Measurements from ENCODE around the gene PDLIM1. TPM values are rescaled to one million over a fixed set of nuclear protein-coding genes. Genes with fewer than 3 reads are reported as not detected.

PDLIM1 gene
- total and polyA plus RNA-seq, 2 donors from 2014 or later: 72.9 to 148 TPM

DNA sequence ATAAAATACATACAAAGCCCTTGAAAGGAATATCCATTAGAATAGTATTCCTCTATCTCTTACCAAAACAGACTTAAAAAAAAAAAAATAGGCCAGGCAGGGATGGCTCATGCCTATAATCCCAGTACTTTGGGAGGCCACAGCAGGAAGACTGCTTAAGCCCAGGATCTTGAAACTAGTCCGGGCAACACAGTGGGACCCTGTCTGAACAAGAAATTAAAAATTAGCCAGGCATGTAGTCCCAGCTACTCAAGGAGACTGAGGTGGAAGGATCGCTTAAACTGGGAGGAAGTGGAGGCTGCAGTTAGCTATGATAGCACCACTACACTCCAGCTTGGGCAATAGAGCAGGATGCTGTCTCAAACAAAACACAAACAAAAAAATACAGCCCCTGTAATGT is 9.6 kb downstream of the PDLIM1 start:
- TF ChIP-seq, protein P1, sequence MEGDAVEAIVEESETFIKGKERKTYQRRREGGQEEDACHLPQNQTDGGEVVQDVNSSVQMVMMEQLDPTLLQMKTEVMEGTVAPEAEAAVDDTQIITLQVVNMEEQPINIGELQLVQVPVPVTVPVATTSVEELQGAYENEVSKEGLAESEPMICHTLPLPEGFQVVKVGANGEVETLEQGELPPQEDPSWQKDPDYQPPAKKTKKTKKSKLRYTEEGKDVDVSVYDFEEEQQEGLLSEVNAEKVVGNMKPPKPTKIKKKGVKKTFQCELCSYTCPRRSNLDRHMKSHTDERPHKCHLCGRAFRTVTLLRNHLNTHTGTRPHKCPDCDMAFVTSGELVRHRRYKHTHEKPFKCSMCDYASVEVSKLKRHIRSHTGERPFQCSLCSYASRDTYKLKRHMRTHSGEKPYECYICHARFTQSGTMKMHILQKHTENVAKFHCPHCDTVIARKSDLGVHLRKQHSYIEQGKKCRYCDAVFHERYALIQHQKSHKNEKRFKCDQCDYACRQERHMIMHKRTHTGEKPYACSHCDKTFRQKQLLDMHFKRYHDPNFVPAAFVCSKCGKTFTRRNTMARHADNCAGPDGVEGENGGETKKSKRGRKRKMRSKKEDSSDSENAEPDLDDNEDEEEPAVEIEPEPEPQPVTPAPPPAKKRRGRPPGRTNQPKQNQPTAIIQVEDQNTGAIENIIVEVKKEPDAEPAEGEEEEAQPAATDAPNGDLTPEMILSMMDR (IDR thresholded peaks at IDR 0.05; ENCODE audit: borderline replicate concordance, extremely low read depth, insufficient read depth): no peak
- H3K27me3 ChIP-seq (ENCODE audit: control insufficient read depth, insufficient read depth, low read length): no peaks in the 10 kb centered on the region
- H3K9ac ChIP-seq (ENCODE audit: low read length in 3 of 3): no peak overlapping the region
- H3K27ac ChIP-seq (ENCODE audit: low read depth in 2 of 2, low read length in 2 of 2): no peak overlapping the region
- FAIRE-seq: no peak
- intact Hi-C loops (cut with DNase I): no loop called here
- H3K9me3 ChIP-seq (ENCODE audit: control insufficient read depth in 2 of 3, insufficient read depth in 1 of 3, low read length in 3 of 3): no peaks in the 10 kb centered on the region
- H3K4me3 ChIP-seq (ENCODE audit: low read length in 3 of 3): no peak overlapping the region
- peaks cover 0 to 8% (median 6%) of the 10 kb centered on the region in 3 donors for H3K4me1 ChIP-seq (ENCODE audit: control insufficient read depth in 2 of 3, insufficient read depth in 2 of 3, low read depth in 1 of 3, low read length in 3 of 3)
- H3K36me3 ChIP-seq (ENCODE audit: control insufficient read depth in 2 of 3, insufficient read depth in 3 of 3, low read length in 3 of 3): no peaks in the 10 kb centered on the region
- DNase-seq: no peak

- H3K36me3 ChIP-seq (ENCODE audit: control insufficient read depth in 2 of 3, insufficient read depth in 3 of 3, low read length in 3 of 3): no peaks in the 10 kb centered on the region
- no peak for FAIRE-seq
- intact Hi-C loops (cut with DNase I): no loop called here
- no peak overlapping the region for H3K9ac ChIP-seq (ENCODE audit: low read length in 3 of 3)
- no peak overlapping the region for H3K4me3 ChIP-seq (ENCODE audit: low read length in 3 of 3)
- no peaks in the 10 kb centered on the region for H3K27me3 ChIP-seq (ENCODE audit: control insufficient read depth, insufficient read depth, low read length)
- no peak for DNase-seq
- no peak overlapping the region for H3K27ac ChIP-seq (ENCODE audit: low read depth in 2 of 2, low read length in 2 of 2)
- no peaks in the 10 kb centered on the region for H3K9me3 ChIP-seq (ENCODE audit: control insufficient read depth in 2 of 3, insufficient read depth in 1 of 3, low read length in 3 of 3)
- H3K4me1 ChIP-seq (ENCODE audit: control insufficient read depth in 2 of 3, insufficient read depth in 2 of 3, low read depth in 1 of 3, low read length in 3 of 3): peaks cover 0 to 8% (median 6%) of the 10 kb centered on the region in 3 donors
- TF ChIP-seq, protein P1 (IDR thresholded peaks at IDR 0.05; ENCODE audit: borderline replicate concordance, extremely low read depth, insufficient read depth): no peak
These were observed 10.2 kb downstream of the PDLIM1 start for GRCh38 chr10:95280637-95281036.

DNA sequence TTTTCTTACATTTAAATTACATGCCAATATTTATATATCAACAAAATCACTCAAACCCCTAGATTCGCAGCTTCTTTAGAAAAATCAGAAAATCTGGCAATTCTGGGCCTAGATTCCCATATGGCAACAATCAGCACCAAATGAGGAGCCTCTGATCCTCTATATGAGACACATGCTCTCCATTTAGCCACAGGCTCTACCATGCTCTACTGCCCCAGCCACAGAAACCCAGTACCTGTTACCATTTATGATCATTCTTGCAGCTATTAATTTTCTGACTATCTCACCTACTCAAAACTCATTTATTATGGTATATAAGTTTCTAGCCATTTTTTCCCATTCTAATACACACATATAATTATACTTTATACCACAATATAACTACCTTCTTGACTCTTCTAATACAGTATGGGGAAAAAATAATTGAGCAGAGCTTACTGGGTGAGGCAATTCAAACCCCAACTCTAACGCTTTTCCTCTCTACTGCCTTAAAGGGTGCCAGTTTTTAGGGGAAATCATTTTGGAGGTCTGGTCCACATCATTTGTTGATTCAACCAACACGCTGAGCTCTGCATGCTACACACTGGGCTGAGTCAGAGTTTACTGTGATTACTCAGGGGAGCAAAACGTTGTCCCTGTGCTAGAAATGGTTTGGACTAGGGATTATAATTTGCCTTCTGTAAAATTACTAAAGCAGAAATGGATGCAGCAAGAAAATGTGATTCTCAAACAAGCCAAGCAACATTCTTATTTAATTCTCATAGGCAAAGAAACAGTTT is 11.6 kb downstream of the PDLIM1 start:
- Histone ChIP-seq H3K4me1 (ENCODE audit: control insufficient read depth in 2 of 3, insufficient read depth in 2 of 3, low read depth in 1 of 3, low read length in 3 of 3) (peaks cover 0 to 8% (median 8%) of the 10 kb centered on the region in 3 donors), H3K4me3 (ENCODE audit: low read length in 3 of 3) (no peak overlapping the region), H3K36me3 (ENCODE audit: control insufficient read depth in 2 of 3, insufficient read depth in 3 of 3, low read length in 3 of 3) (no peaks in the 10 kb centered on the region), H3K27ac (ENCODE audit: low read depth in 2 of 2, low read length in 2 of 2) (no peak overlapping the region), H3K27me3 (ENCODE audit: control insufficient read depth, insufficient read depth, low read length) (no peaks in the 10 kb centered on the region), H3K9ac (ENCODE audit: low read length in 3 of 3) (no peak overlapping the region), H3K9me3 (ENCODE audit: control insufficient read depth in 2 of 3, insufficient read depth in 1 of 3, low read length in 3 of 3) (no peaks in the 10 kb centered on the region)
- DNase-seq: no peak
- TF ChIP-seq, protein P1 (IDR thresholded peaks at IDR 0.05; ENCODE audit: borderline replicate concordance, extremely low read depth, insufficient read depth): no peak
- intact Hi-C loops (cut with DNase I): no loop called here
- no peak for FAIRE-seq

All from kidney (tissue), 14 donors.